ENCODE results near the gene CHST11. TPM values are rescaled to one million over a fixed set of nuclear protein-coding genes. Genes with fewer than 3 reads are reported as not detected.
A peak's percentile ranks its signal among the peaks of the same experiment; 100 is the strongest.

The CHST11 gene
- total RNA-seq, 3 donors from 2014 or later: 12.5 to 16.4 (median 15.5) TPM

DNA sequence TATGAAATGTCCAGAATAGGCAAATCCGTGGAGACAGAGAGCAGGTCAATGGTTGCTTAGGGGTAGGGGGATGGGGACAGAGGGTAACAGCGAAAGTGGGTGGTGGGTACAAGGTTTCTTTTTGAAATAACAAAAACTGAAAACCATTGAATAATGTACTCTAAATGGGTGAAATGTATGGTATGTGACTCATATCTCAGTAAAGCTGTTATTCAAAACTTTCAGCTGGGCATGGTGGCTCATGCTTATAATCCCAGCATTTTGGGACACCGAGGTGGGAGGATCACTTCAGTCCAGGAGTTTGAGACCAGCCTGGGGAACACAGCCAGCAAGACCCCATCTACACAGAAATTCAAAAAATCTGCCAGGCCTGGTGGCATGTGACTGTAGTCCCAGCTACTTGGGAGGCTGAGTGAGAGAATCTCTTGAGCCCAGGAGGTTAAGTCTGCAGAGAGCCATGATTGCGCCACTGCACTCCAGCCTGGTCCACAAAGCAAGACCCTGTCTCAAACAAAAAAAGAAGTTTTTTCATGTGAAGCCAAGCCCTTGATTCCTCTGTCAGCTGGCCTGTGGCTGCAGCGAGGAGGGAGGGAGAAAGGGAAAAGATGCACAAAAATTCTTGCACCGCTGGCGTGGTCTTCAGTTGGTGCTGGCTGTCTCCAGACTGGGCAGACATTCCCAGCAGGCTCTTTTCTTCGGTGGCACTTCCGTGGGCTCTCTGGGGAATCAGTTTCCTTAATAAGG, 253.1 kb downstream of the CHST11 start:
- H3K27ac ChIP-seq: peak overlapping the region; percentile 63 to 78
- no peaks in the 10 kb centered on the region for H3K9me3 ChIP-seq
- no peaks in the 10 kb centered on the region for H3K36me3 ChIP-seq
- intact Hi-C loops (cut with DNase I; ENCODE audit: low total_unique reads): no loop called here
- TF ChIP-seq POLR2AphosphoS5 (IDR thresholded peaks at IDR 0.05): peak in 1 of 3 donors; percentile 20
- TF ChIP-seq, protein P1, sequence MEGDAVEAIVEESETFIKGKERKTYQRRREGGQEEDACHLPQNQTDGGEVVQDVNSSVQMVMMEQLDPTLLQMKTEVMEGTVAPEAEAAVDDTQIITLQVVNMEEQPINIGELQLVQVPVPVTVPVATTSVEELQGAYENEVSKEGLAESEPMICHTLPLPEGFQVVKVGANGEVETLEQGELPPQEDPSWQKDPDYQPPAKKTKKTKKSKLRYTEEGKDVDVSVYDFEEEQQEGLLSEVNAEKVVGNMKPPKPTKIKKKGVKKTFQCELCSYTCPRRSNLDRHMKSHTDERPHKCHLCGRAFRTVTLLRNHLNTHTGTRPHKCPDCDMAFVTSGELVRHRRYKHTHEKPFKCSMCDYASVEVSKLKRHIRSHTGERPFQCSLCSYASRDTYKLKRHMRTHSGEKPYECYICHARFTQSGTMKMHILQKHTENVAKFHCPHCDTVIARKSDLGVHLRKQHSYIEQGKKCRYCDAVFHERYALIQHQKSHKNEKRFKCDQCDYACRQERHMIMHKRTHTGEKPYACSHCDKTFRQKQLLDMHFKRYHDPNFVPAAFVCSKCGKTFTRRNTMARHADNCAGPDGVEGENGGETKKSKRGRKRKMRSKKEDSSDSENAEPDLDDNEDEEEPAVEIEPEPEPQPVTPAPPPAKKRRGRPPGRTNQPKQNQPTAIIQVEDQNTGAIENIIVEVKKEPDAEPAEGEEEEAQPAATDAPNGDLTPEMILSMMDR (IDR thresholded peaks at IDR 0.05): no peak
- no peaks in the 10 kb centered on the region for H3K27me3 ChIP-seq
- H3K4me3 ChIP-seq: no peak overlapping the region
- H3K4me1 ChIP-seq: peaks cover 3 to 4% of the 10 kb centered on the region in 2 donors
- no peak for DNase-seq (ENCODE audit: low spot score in 2 of 2)

DNA sequence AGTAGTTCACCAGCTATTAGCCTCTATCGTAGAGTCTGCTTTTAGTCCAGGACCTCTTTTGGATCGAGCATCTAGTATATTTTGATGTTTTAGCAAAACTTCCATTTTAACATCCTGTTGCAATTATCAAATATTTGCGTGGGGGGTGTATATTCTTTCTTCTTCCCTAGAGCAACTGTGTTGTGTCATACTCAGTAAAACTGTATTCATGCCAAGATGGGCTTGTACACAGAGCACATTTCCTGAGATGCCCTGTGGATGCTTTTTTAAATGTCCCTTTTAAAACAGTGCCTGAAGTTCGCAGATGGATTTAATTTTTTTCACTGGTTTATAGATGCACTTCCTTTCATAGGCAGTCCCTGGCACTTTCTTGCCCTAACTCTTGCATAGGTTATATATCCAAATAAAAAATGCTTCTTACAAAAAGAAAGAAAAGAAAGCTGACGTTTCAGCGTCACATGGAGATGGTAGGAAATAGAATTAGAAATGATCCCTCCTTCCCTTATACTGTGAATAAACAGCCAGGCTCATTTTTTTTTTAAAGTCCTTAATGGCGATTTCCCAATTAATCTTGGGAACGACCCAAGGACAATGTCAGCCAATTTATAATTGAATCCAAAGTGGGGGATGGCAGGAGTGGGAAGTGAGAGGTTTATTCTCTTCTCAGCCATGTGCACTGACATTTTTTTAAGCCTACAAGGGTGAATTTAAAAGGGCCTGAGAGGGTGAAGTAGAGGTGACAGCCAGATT, 254.4 kb downstream of the CHST11 start:
- no peak for DNase-seq (ENCODE audit: low spot score in 2 of 2)
- Histone ChIP-seq H3K9me3 (no peaks in the 10 kb centered on the region), H3K4me1 (peaks cover 3 to 4% of the 10 kb centered on the region in 2 donors), H3K36me3 (no peaks in the 10 kb centered on the region), H3K4me3 (peak overlapping the region in 1 of 3 donors; percentile 20), H3K27me3 (no peaks in the 10 kb centered on the region), H3K27ac (peak overlapping the region; percentile 63 to 78)
- no peak for TF ChIP-seq POLR2A (IDR thresholded peaks at IDR 0.05)
- TF ChIP-seq POLR2AphosphoS5 (IDR thresholded peaks at IDR 0.05): peak in 1 of 3 donors; percentile 48
- TF ChIP-seq, protein P1 (IDR thresholded peaks at IDR 0.05): no peak
- intact Hi-C loops (cut with DNase I; ENCODE audit: low total_unique reads): no loop called here

DNA sequence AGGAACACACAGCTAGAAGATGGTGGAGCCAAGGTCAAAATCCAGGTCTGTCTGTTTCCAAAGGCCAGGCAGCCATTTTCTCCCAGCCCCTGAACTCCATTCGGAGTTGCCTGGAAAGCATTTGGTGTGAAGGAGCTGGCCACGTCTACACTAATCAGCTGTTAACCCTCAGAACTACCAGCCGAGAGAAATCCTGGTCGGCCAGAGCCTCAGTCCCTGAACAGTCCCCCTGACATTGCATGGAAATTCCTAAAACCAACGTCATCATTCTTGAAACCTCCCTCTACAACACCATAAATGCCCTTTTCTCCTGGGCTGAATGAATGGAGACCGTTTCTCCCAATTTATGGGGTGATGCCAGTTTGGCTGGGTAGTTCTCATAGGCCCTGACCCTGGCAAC, 255.7 kb downstream of the CHST11 start:
- no peak overlapping the region for H3K4me3 ChIP-seq
- no peak for DNase-seq (ENCODE audit: low spot score in 2 of 2)
- no peaks in the 10 kb centered on the region for H3K27me3 ChIP-seq
- TF ChIP-seq POLR2A (IDR thresholded peaks at IDR 0.05): no peak
- TF ChIP-seq, protein P1 (IDR thresholded peaks at IDR 0.05): no peak
- TF ChIP-seq POLR2AphosphoS5 (IDR thresholded peaks at IDR 0.05): no peak
- no peaks in the 10 kb centered on the region for H3K36me3 ChIP-seq
- no peaks in the 10 kb centered on the region for H3K9me3 ChIP-seq
- peaks cover 3 to 4% of the 10 kb centered on the region in 2 donors for H3K4me1 ChIP-seq
- intact Hi-C loops (cut with DNase I; ENCODE audit: low total_unique reads): no loop called here
- peak overlapping the region; percentile 62 to 63 for H3K27ac ChIP-seq

DNA sequence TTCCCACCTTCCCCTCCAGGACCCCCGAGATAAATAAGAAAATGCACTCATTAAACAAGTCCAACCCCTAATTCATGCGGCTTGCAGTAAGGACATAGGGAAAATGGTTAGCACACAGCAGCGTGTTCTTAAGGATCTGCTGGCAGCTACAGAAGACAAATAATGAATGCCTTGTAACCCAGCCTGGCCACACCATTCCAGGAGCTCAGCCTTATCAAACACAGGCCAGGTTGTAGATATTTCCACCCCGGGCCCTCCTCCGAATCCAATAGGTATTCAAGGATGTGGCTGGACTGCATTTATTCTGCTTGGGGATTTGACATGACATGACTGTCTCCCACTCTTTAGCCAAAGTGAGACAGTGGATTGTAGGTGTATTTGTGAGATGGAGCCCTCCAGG, 256.2 kb downstream of the CHST11 start:
- TF ChIP-seq POLR2A (IDR thresholded peaks at IDR 0.05) (no peak), POLR2AphosphoS5 (IDR thresholded peaks at IDR 0.05) (no peak)
- TF ChIP-seq, protein P1 (IDR thresholded peaks at IDR 0.05): no peak
- intact Hi-C loops (cut with DNase I; ENCODE audit: low total_unique reads): no loop called here
- Histone ChIP-seq H3K36me3 (no peaks in the 10 kb centered on the region), H3K4me1 (peaks cover 3 to 4% of the 10 kb centered on the region in 2 donors), H3K4me3 (no peak overlapping the region), H3K9me3 (no peaks in the 10 kb centered on the region), H3K27ac (no peak overlapping the region), H3K27me3 (no peaks in the 10 kb centered on the region)
- DNase-seq (ENCODE audit: low spot score in 2 of 2): no peak

DNA sequence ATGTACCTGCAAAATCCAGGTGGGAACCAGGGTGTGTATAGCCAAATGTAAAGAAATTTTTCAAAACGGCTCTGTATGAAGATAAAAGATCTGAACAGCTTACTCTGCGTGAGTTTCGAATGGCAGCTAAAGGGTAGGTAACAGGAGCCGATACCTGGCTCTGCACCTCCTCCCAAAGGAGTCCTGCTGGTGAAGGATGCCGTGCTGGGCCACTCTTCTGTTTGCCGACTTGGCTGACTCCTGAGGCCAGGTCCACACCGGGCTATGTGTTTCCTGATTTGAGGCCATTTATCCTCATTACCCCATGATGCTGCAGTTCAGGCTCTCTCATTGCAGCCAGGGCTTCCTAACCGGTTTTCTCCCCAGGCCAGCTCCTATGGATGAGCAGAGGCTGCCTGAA, 256.7 kb downstream of the CHST11 start:
- no peaks in the 10 kb centered on the region for H3K36me3 ChIP-seq
- intact Hi-C loops (cut with DNase I; ENCODE audit: low total_unique reads): no loop called here
- TF ChIP-seq POLR2AphosphoS5 (IDR thresholded peaks at IDR 0.05) (no peak), POLR2A (IDR thresholded peaks at IDR 0.05) (no peak)
- TF ChIP-seq, protein P1 (IDR thresholded peaks at IDR 0.05): no peak
- H3K4me1 ChIP-seq: peaks cover 3 to 4% of the 10 kb centered on the region in 2 donors
- no peaks in the 10 kb centered on the region for H3K9me3 ChIP-seq
- no peaks in the 10 kb centered on the region for H3K27me3 ChIP-seq
- H3K4me3 ChIP-seq: no peak overlapping the region
- no peak overlapping the region for H3K27ac ChIP-seq
- no peak for DNase-seq (ENCODE audit: low spot score in 2 of 2)

Measured in breast epithelium (tissue), 4 donors.